ENCODE measurements around the gene ZFHX3.

ZFHX3 gene

GRCh38 chr16:73066927-73067670, 19.2 kb upstream of the ZFHX3 start:
- 2% methylated on average over 24 of the region's 24 CpGs for WGBS
- Histone ChIP-seq H3K27ac (ENCODE audit: low read depth, low read length) (no peak overlapping the region), H3K36me3 (ENCODE audit: insufficient read depth, low read length) (no peaks in the 10 kb centered on the region), H3K27me3 (ENCODE audit: insufficient read depth, low read length) (peaks cover 91% of the 10 kb centered on the region), H3K4me3 (ENCODE audit: low read length) (peak overlapping the region; percentile 33), H3K9ac (ENCODE audit: low read depth, low read length) (no peak overlapping the region), H3K9me3 (ENCODE audit: insufficient read depth, low read depth, low read length) (no peaks in the 10 kb centered on the region), H3K4me1 (ENCODE audit: insufficient read depth, low read length) (peaks cover 44% of the 10 kb centered on the region)

DNA sequence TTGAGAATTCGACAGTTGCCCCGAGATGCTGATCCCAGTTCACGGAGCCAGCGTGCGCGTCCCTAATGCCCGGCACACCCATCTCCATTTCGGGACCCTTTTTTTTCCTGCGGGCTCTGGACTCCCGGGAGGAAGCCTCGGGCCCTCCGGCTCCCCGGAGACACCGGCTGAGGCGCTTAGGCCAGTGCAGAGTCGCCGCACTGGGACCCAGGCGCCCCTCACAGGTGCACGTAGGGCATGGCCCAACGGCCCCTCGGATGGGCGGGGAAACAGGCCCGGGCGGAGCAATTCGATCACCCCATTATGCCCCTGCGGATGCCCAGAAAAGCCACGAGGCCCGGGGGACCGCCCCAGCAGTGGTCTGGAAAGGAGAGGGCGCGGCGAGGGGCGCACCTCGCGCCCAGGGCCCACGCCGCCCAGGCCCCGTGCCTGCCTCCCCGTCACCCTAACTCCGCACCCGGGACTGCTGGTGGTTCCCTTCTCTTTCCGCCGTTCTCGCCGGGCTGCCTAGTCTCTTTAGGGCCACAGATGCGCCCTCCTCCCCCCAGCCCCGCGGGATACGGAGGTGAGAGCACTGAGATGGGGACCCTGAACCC, 18.5 kb upstream of the ZFHX3 start:
- Histone ChIP-seq H3K27me3 (ENCODE audit: insufficient read depth, low read length) (peaks cover 91% of the 10 kb centered on the region), H3K9me3 (ENCODE audit: insufficient read depth, low read depth, low read length) (no peaks in the 10 kb centered on the region), H3K4me1 (ENCODE audit: insufficient read depth, low read length) (peaks cover 47% of the 10 kb centered on the region), H3K27ac (ENCODE audit: low read depth, low read length) (no peak overlapping the region), H3K9ac (ENCODE audit: low read depth, low read length) (no peak overlapping the region), H3K36me3 (ENCODE audit: insufficient read depth, low read length) (no peaks in the 10 kb centered on the region), H3K4me3 (ENCODE audit: low read length) (peak overlapping the region; percentile 33)
- WGBS = under 1% methylated on average over 49 of the region's 49 CpGs

DNA sequence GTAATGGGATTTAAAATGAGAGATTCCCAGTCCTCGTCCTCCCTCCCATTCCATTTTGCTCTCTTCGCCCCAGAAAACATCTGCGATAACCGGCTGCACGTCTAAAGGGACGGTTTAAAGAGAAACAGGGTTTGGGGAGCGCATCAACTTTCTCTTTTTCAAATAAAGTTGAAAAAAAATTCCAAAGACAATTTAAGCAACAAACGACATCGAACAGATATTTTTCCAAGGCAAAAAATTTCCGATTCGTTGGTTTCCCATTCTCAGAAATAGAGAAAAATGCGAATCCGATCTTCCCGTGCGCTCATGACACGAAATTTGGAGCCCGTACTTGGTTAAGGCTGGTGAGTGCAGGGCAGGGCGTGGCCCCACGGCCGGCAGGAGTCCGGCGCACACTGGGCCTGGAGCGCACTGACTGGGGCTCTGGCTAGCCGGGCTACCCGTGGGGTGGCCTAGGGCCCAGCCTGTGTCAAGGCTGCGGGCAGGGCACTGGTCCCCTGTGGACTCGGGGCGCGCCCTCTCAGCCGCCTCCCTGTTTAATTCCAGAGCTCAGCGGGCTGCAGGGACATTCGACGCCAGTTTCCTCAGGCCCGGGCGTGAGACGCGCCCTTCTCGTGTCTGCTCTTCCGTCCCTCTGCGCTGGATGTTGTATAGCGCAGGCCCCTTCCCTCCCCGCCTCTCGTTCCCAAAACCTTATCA, 17.9 kb upstream of the ZFHX3 start:
- H3K27me3 ChIP-seq (ENCODE audit: insufficient read depth, low read length) = peaks cover 97% of the 10 kb centered on the region
- no peaks in the 10 kb centered on the region for H3K36me3 ChIP-seq (ENCODE audit: insufficient read depth, low read length)
- H3K9ac ChIP-seq (ENCODE audit: low read depth, low read length) = no peak overlapping the region
- H3K9me3 ChIP-seq (ENCODE audit: insufficient read depth, low read depth, low read length) = no peaks in the 10 kb centered on the region
- peak overlapping the region; percentile 33; the same call in 1 of the 2 replicates for H3K4me3 ChIP-seq (ENCODE audit: low read length)
- no peak overlapping the region for H3K27ac ChIP-seq (ENCODE audit: low read depth, low read length)
- WGBS = 1% methylated on average over 43 of the region's 43 CpGs
- H3K4me1 ChIP-seq (ENCODE audit: insufficient read depth, low read length) = peaks cover 53% of the 10 kb centered on the region

DNA sequence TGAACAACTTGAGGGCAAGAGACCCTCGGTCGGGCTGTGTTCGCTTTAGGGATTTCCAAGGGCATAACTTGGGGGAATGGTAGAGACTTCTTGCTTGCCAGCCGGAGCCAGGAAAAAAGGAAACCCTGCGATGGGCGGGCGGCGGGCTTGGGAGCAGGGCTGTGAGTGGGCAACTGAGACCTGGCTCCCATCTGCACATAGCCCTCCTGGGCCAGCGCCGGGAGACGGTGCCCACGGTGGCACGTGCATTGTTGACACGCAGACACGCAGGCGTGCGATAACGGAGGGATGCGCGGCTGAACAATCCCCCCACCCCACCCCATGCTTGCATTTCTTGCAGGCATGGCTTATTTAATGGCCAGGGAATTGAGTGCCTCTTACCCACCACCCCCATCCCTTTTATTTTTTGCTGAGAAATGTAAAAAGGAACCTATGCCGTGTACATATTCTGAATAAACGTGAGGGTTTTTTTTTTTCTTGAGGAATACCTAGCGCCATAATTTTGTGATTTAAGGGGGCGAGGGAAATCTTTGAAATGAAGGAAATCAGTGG, 17.1 kb upstream of the ZFHX3 start:
- no peak overlapping the region for H3K9ac ChIP-seq (ENCODE audit: low read depth, low read length)
- no peaks in the 10 kb centered on the region for H3K36me3 ChIP-seq (ENCODE audit: insufficient read depth, low read length)
- H3K4me1 ChIP-seq (ENCODE audit: insufficient read depth, low read length) = peaks cover 58% of the 10 kb centered on the region
- H3K4me3 ChIP-seq (ENCODE audit: low read length) = no peak overlapping the region
- no peak overlapping the region for H3K27ac ChIP-seq (ENCODE audit: low read depth, low read length)
- WGBS = 3% methylated on average over 24 of the region's 24 CpGs
- H3K9me3 ChIP-seq (ENCODE audit: insufficient read depth, low read depth, low read length) = no peaks in the 10 kb centered on the region
- H3K27me3 ChIP-seq (ENCODE audit: insufficient read depth, low read length) = peaks cover 100% of the 10 kb centered on the region

DNA sequence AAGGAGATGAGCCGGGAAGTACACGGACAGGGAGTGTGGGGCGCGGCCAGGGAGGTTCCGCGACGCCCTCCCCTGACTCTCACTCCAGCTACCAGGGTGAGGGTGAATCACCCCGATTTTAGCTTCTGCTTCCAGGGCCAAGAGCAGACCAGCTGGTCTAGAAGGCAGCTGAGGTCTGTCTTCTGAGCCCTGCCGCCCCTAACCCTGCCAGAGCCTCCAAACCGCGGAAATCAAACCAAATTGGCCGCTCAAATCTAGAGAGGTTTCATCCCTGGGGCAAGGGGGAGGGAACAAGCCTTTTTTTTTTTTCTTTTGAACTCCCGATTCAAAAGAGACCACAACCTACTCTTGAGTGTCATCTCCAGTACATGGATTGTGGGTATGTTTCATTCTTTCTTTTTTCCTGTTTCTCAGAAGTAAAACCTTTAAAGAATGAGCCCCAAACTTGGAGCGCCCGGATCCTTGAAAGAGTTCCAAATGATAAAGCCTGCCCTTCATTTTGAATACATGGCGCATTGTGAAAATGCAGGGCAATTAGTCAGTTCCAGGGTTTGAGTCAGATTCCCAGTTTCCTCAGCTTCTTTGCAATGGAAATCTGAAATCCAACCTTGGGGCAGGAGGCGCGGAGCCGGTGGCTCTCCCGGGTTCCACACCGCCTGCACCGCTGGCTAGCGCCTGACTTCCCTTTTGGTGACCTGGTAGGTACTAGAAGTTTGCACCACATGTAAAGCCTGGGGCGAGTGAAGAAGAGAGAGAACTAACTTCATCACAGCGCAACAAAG, 16.5 kb upstream of the ZFHX3 start:
- 1% methylated on average over 24 of the region's 25 CpGs for WGBS
- peaks cover 61% of the 10 kb centered on the region for H3K4me1 ChIP-seq (ENCODE audit: insufficient read depth, low read length)
- H3K27me3 ChIP-seq (ENCODE audit: insufficient read depth, low read length) = peaks cover 100% of the 10 kb centered on the region
- H3K36me3 ChIP-seq (ENCODE audit: insufficient read depth, low read length) = no peaks in the 10 kb centered on the region
- no peak overlapping the region for H3K27ac ChIP-seq (ENCODE audit: low read depth, low read length)
- no peaks in the 10 kb centered on the region for H3K9me3 ChIP-seq (ENCODE audit: insufficient read depth, low read depth, low read length)
- H3K4me3 ChIP-seq (ENCODE audit: low read length) = no peak overlapping the region
- H3K9ac ChIP-seq (ENCODE audit: low read depth, low read length) = no peak overlapping the region

DNA sequence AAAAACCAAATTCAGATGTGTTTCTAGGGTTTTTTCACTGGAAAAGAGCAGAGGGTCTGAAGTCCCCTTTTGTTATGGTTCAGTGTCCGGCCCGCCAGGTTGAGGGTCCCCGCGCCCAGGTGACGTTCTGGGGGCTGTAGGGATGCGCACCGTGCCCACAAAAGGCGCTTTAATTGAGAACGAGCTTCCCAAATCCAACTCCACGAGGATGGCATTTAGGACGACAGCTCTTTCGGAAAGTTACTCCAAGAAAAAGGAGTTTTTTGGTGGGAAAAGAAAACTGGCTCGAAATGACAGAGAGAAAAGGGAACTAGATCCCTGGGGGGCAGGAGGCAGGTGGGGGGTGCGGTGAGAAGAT, 15.9 kb upstream of the ZFHX3 start:
- Histone ChIP-seq H3K9me3 (ENCODE audit: insufficient read depth, low read depth, low read length) (no peaks in the 10 kb centered on the region), H3K27me3 (ENCODE audit: insufficient read depth, low read length) (peaks cover 99% of the 10 kb centered on the region), H3K4me3 (ENCODE audit: low read length) (no peak overlapping the region), H3K27ac (ENCODE audit: low read depth, low read length) (no peak overlapping the region), H3K4me1 (ENCODE audit: insufficient read depth, low read length) (peaks cover 63% of the 10 kb centered on the region), H3K9ac (ENCODE audit: low read depth, low read length) (no peak overlapping the region), H3K36me3 (ENCODE audit: insufficient read depth, low read length) (no peaks in the 10 kb centered on the region)
- 1% methylated on average over 14 of the region's 14 CpGs for WGBS

GRCh38 chr16:73062743-73063733, 15.1 kb upstream of the ZFHX3 start:
- H3K36me3 ChIP-seq (ENCODE audit: insufficient read depth, low read length) = no peaks in the 10 kb centered on the region
- H3K27ac ChIP-seq (ENCODE audit: low read depth, low read length) = no peak overlapping the region
- H3K4me1 ChIP-seq (ENCODE audit: insufficient read depth, low read length) = peaks cover 63% of the 10 kb centered on the region
- H3K9ac ChIP-seq (ENCODE audit: low read depth, low read length) = no peak overlapping the region
- under 1% methylated on average over 55 of the region's 55 CpGs for WGBS
- H3K9me3 ChIP-seq (ENCODE audit: insufficient read depth, low read depth, low read length) = no peaks in the 10 kb centered on the region
- H3K27me3 ChIP-seq (ENCODE audit: insufficient read depth, low read length) = peaks cover 91% of the 10 kb centered on the region
- peak overlapping the region; percentile 40 for H3K4me3 ChIP-seq (ENCODE audit: low read length)

DNA sequence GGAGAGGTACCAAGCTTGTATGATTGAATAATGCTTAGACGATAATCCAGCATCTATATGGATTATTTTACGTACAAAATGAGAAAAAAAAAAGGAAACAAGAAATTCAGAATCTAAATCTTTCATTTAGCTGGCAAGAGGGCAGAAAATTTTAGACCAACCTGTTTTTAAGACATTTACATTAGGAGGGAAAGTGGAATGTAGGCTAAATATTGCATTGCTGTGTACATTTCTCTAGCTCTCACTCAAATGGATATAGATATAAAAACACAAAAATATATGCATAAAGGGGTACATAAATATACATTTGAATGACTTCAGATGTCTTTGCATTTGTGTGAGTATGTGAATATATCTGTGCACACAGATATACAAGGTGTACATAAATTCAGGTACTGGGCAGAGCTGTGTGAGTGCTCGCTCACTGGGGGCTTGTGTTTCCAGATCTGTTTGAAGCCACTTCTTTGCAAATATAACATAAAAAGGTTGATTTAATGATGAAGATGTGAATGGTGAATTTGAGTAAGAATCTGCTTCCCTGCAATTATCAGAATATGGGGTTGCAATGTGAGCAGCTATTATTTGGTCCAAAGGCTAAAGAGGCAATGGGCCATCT, 14.2 kb upstream of the ZFHX3 start:
- Histone ChIP-seq H3K4me3 (ENCODE audit: low read length) (peak overlapping the region; percentile 40; the same call in 1 of the 2 replicates), H3K4me1 (ENCODE audit: insufficient read depth, low read length) (peaks cover 66% of the 10 kb centered on the region)

GRCh38 chr16:73060892-73061490, 13.1 kb upstream of the ZFHX3 start:
- H3K9ac ChIP-seq (ENCODE audit: low read depth, low read length) = no peak overlapping the region
- H3K4me3 ChIP-seq (ENCODE audit: low read length) = peak overlapping the region; percentile 15; the same call in 1 of the 2 replicates
- H3K36me3 ChIP-seq (ENCODE audit: insufficient read depth, low read length) = no peaks in the 10 kb centered on the region
- peaks cover 76% of the 10 kb centered on the region for H3K4me1 ChIP-seq (ENCODE audit: insufficient read depth, low read length)
- H3K9me3 ChIP-seq (ENCODE audit: insufficient read depth, low read depth, low read length) = no peaks in the 10 kb centered on the region
- H3K27ac ChIP-seq (ENCODE audit: low read depth, low read length) = no peak overlapping the region
- WGBS = 0% methylated on average over 4 of the region's 4 CpGs
- H3K27me3 ChIP-seq (ENCODE audit: insufficient read depth, low read length) = peaks cover 87% of the 10 kb centered on the region

More for the DNA sequence above, 14.2 kb upstream of the ZFHX3 start:
- Histone ChIP-seq H3K9me3 (ENCODE audit: insufficient read depth, low read depth, low read length) (no peaks in the 10 kb centered on the region), H3K36me3 (ENCODE audit: insufficient read depth, low read length) (no peaks in the 10 kb centered on the region), H3K27ac (ENCODE audit: low read depth, low read length) (no peak overlapping the region), H3K27me3 (ENCODE audit: insufficient read depth, low read length) (peaks cover 87% of the 10 kb centered on the region), H3K9ac (ENCODE audit: low read depth, low read length) (no peak overlapping the region)
- WGBS = 13% methylated on average over 1 of the region's 3 CpGs
